Activated naive CD8-positive, alpha-beta T cell treated with anti-CD3 and anti-CD28 coated beads for 36 hours (primary cell): ENCODE results near the gene MEPE. TPM values are rescaled to one million over a fixed set of nuclear protein-coding genes. Genes with fewer than 3 reads are reported as not detected.
A peak's percentile ranks its signal among the peaks of the same experiment; 100 is the strongest.
"Not testable (repeated sequence)": the region's sequence is repeated elsewhere in the genome, so short reads cannot be mapped to it uniquely, and the experiment has no call there.

Source experiments
- DNase-seq: peaks from one replicate; pipeline ENCODE4 v3.0.0; 2021
- H3K27ac Mint-ChIP-seq: one replicate; pipeline ENCODE4 v1.8.0; 2022; ENCODE audit warnings: mild to moderate bottlenecking, moderate library complexity, mixed read lengths
- H3K27me3 Mint-ChIP-seq: one replicate; pipeline ENCODE4 v1.8.0; 2022; ENCODE audit warnings: mild to moderate bottlenecking, mixed read lengths
- H3K36me3 Mint-ChIP-seq: one replicate; pipeline ENCODE4 v1.8.0; 2021; ENCODE audit warnings: mild to moderate bottlenecking, mixed read lengths
- H3K4me1 Mint-ChIP-seq: one replicate; pipeline ENCODE4 v1.8.0; 2021; ENCODE audit warnings: mixed read lengths
- H3K4me3 Mint-ChIP-seq: one replicate; pipeline ENCODE4 v1.8.0; 2022; ENCODE audit warnings: mild to moderate bottlenecking, moderate library complexity, mixed read lengths
- H3K9me3 Mint-ChIP-seq: one replicate; pipeline ENCODE4 v1.8.0; 2022; ENCODE audit warnings: mixed read lengths
- total RNA-seq, 2 experiments: library from RNA; stranded (reverse); gene quantifications; one replicate each; pipeline ENCODE4 v1.2.3, GENCODE V29; 2021

MEPE gene
- total RNA-seq, 2 experiments from 2014 or later, result not detected

DNA sequence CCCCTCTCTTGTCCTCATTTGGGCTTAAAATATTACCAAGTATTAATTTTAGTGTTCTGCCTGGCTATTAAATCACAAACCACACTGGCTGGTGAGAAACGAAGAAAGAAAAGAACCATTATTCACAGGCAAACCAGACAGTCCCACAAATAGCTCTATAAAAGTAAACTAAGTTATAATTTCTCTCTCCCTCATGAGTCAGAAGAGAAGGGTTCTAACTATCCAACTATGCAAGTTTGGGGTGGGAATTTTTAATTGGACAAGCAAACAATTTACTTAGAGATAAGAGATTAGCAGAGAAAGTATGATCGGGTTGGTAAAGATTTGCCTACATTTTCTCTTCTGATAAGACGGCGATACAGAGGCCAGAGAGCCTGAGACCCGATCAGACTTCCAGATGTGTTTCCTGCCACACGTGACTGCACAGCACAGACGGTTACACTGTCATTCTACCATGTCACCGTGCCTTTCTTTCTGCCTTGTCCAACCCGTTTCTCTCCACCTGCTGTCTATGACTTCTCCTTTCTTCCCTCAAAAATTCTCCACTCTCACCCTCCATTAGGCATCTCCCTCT lies 52.3 kb downstream of the MEPE start:
- H3K4me3 Mint-ChIP-seq, result no peak overlapping the region
- no peak overlapping the region for H3K27ac Mint-ChIP-seq
- no peaks in the 10 kb centered on the region for H3K36me3 Mint-ChIP-seq
- no peak for DNase-seq
- H3K9me3 Mint-ChIP-seq, result peaks cover 11% of the 10 kb centered on the region
- H3K27me3 Mint-ChIP-seq, result peaks cover 27% of the 10 kb centered on the region
- no peaks in the 10 kb centered on the region for H3K4me1 Mint-ChIP-seq

DNA sequence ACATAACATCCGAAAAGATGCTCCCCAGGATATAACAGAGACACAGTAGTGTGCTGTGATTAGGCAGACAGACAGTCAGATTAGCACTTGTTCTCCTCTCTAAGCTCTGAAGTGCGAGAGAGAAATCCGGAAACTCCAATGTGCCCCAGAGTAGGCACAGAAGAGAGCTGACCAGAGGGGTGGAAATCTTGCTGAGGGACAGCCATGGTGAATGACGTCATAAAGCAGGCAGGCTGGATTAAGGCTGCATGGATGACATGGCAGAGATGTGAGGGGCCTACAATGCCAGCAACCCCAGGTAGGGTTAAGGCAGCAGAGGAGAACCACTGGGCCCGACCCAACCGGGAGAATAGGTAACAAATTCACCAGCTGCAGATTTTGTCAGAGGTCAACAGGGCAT lies 53.3 kb downstream of the MEPE start:
- Mint-ChIP-seq H3K4me1 (no peaks in the 10 kb centered on the region), H3K4me3 (no peak overlapping the region), H3K36me3 (no peaks in the 10 kb centered on the region), H3K27ac (no peak overlapping the region), H3K9me3 (peaks cover 11% of the 10 kb centered on the region), H3K27me3 (peaks cover 27% of the 10 kb centered on the region)
- DNase-seq, result no peak

DNA sequence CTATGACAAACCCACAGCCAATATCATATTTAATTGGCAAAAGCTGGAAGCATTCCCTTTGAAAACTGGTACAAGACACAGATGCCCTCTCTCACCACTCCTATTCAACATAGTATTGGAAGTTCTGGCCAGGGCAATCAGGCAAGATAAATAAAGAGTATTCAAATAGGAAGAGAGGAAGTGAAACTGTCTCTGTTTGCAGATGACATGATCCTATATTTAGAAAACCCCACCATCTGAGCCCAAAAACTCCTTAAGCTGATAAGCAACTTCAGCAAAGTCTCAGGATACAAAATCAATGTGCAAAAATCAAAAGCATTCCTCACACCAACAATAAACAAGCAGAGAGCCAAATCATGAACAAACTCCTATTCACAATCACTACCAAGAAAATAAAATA lies 58.0 kb downstream of the MEPE start:
- H3K4me3 Mint-ChIP-seq, H3K4me1 Mint-ChIP-seq, H3K27ac Mint-ChIP-seq, DNase-seq, H3K36me3 Mint-ChIP-seq: not testable (repeated sequence)
- Mint-ChIP-seq H3K27me3 (peaks cover 33% of the 10 kb centered on the region), H3K9me3 (peaks cover 18% of the 10 kb centered on the region)

DNA sequence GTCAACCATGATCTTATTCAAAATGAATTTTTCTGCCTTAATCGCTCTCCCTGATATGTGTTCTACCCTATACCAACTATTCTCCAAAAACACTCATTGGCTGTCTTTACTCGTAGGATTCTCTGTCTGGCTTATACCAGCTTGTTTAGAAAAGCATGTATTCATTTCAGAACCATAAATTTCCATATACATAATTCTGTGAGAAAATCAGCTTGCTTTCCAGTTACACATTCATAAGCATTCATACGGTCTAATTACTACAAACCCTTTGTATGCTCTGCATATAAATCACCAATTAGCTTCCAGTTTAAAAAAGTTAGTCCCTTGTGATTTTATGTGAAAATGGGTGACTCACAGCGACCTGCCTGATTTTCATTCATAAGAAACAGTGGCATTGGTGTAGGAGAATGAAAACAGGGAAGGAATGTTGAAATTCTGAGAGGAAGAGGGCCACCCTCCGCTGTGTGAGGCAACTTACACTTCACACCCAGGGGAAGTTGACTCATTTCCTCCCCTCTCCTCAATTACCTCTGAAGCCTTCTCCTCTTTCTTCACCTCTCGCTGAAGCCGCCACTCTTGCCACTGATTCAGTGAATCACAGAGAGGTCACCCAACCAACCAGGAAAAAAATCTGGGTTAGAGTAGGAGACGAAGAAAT lies 63.3 kb downstream of the MEPE start:
- H3K4me3 Mint-ChIP-seq, result no peak overlapping the region

More for the DNA sequence above, 63.3 kb downstream of the MEPE start:
- Mint-ChIP-seq H3K27me3 (peaks cover 36% of the 10 kb centered on the region), H3K36me3 (no peaks in the 10 kb centered on the region), H3K27ac (peak overlapping the region; percentile 40), H3K4me1 (peaks cover 16% of the 10 kb centered on the region), H3K9me3 (peaks cover 9% of the 10 kb centered on the region)
- peak; percentile 9 for DNase-seq

Other genes with a start within 250 kb of the MEPE start
- not detected for gene DSPP, start 224.4 kb upstream of the MEPE start, total RNA-seq
- gene DMP1, start 182.7 kb upstream of the MEPE start, total RNA-seq, result not detected
- not detected for gene IBSP, start 33.4 kb upstream of the MEPE start, total RNA-seq
- gene SPP1, start 142.7 kb downstream of the MEPE start, total RNA-seq, result under 1 TPM in 1 of 2 experiments, not detected in 1; 0.32 TPM
- gene PKD2, start 174.7 kb downstream of the MEPE start, total RNA-seq, result 1 to 10 TPM; 4.4 to 5.2 TPM